IMR-90 (cell line): ENCODE results near the gene SSC4D. TPM values are rescaled to one million over a fixed set of nuclear protein-coding genes. Genes with fewer than 3 reads are reported as not detected.

ENCODE experiments used
- ATAC-seq: fragments of 200-7000 bp; cut with Tn5 transposase; 2 replicates; pipeline ENCODE4 v1.9.1; 2020; ENCODE audit warnings: low read depth, mild to moderate bottlenecking, moderate library complexity
- BruUV-seq: library from RNA; stranded (reverse); fragments of 400-500 nt; replicated peaks from 2 replicates; lab custom pipeline; 2021; lab: Mats Ljungman, UMichigan
- CTCF ChIA-PET: fragments of 300-600 bp; formaldehyde crosslinking; extraction: SDS; loops from one replicate; lab custom pipeline; 2021; ENCODE audit warnings: antibody characterized with exemption; lab: Yijun Ruan, JAX
- POLR2A ChIA-PET: fragments of 300-600 bp; sonication (Branson Sonifier 250); formaldehyde crosslinking; loops from one replicate; lab custom pipeline; 2022; ENCODE audit warnings: antibody characterized with exemption; ENCODE audit not compliant: unreplicated experiment; lab: Charles Lee
- DNase-seq: peaks from one replicate; pipeline ENCODE4 v3.0.0; 2013
- H2AFZ ChIP-seq: replicated peaks from 2 replicates; pipeline ENCODE3; 2013; ENCODE audit warnings: low read length, mild to moderate bottlenecking; ENCODE audit not compliant: poor library complexity
- H2AK5ac ChIP-seq: 2 replicates; pipeline ENCODE4 v1.6.1; 2013; ENCODE audit warnings: low read depth, low read length, inconsistent platforms
- H2AK9ac ChIP-seq: replicated peaks from 2 replicates; pipeline ENCODE3; 2013; ENCODE audit warnings: mild to moderate bottlenecking, low read depth, low read length, moderate library complexity; ENCODE audit not compliant: poor library complexity
- H2BK120ac ChIP-seq: 2 replicates; pipeline ENCODE4 v1.6.1; 2013; ENCODE audit warnings: low read depth, low read length, inconsistent platforms
- H2BK15ac ChIP-seq: 3 replicates; pipeline ENCODE4 v1.6.1; 2013; ENCODE audit warnings: low read depth, low read length, inconsistent platforms
- H2BK20ac ChIP-seq: 2 replicates; pipeline ENCODE4 v1.6.1; 2013; ENCODE audit warnings: low read depth, mild to moderate bottlenecking, inconsistent platforms, low read length, moderate library complexity
- H2BK5ac ChIP-seq: 2 replicates; pipeline ENCODE4 v1.6.1; 2013; ENCODE audit warnings: mild to moderate bottlenecking, low read depth, low read length, inconsistent platforms; ENCODE audit not compliant: poor library complexity, severe bottlenecking
- H3K14ac ChIP-seq: replicated peaks from 2 replicates; pipeline ENCODE4 v1.6.1; 2013; ENCODE audit warnings: low read depth, low read length, inconsistent platforms
- H3K18ac ChIP-seq: 2 replicates; pipeline ENCODE4 v1.6.1; 2013; ENCODE audit warnings: low read depth, low read length, control low read depth
- H3K23ac ChIP-seq: 2 replicates; pipeline ENCODE4 v1.6.1; 2013; ENCODE audit warnings: low read depth, low read length, inconsistent platforms
- H3K27ac ChIP-seq: 2 replicates; pipeline ENCODE4 v1.5.1; 2013; ENCODE audit warnings: mild to moderate bottlenecking, control low read depth, low read length; ENCODE audit not compliant: insufficient read depth
- H3K27me3 ChIP-seq: 2 replicates; pipeline ENCODE4 v1.6.1; 2013; ENCODE audit warnings: low read length; ENCODE audit not compliant: control insufficient read depth, insufficient read depth
- H3K36me3 ChIP-seq: 2 replicates; pipeline ENCODE4 v1.6.1; 2013; ENCODE audit warnings: low read length, mixed read lengths; ENCODE audit not compliant: control insufficient read depth, insufficient read depth
- H3K4ac ChIP-seq: 2 replicates; pipeline ENCODE4 v1.6.1; 2013; ENCODE audit warnings: low read depth, low read length, inconsistent platforms
- H3K4me1 ChIP-seq: 2 replicates; pipeline ENCODE4 v1.6.1; 2013; ENCODE audit warnings: low read length, mixed read lengths; ENCODE audit not compliant: control insufficient read depth, insufficient read depth
- H3K4me2 ChIP-seq: 2 replicates; pipeline ENCODE4 v1.6.1; 2013; ENCODE audit warnings: low read depth, mild to moderate bottlenecking, control low read depth, low read length, moderate library complexity
- H3K4me3 ChIP-seq: 2 replicates; pipeline ENCODE4 v1.5.1; 2013; ENCODE audit warnings: low read depth, mild to moderate bottlenecking, control low read depth, low read length, moderate library complexity; ENCODE audit not compliant: insufficient read depth
- H3K56ac ChIP-seq: 2 replicates; pipeline ENCODE4 v1.6.1; 2013; ENCODE audit warnings: low read length, inconsistent platforms; ENCODE audit not compliant: insufficient read depth; ENCODE audit errors: extremely low read depth
- H3K79me1 ChIP-seq, 2 experiments: 2 replicates each; pipeline ENCODE4 v1.6.1; 2013; ENCODE audit warnings: low read length in 2 of 2, inconsistent platforms in 1 of 2, low read depth in 1 of 2
- H3K9ac ChIP-seq: 2 replicates; pipeline ENCODE4 v1.6.1; 2013; ENCODE audit warnings: low read depth, low read length, control low read depth
- H3K9me1 ChIP-seq: 2 replicates; pipeline ENCODE4 v1.6.1; 2013; ENCODE audit warnings: low read length, inconsistent platforms; ENCODE audit not compliant: insufficient read depth
- H3K9me3 ChIP-seq: 2 replicates; pipeline ENCODE4 v1.6.1; 2013; ENCODE audit warnings: low read length; ENCODE audit not compliant: control insufficient read depth, insufficient read depth
- H4K20me1 ChIP-seq: 2 replicates; pipeline ENCODE4 v1.6.1; 2013; ENCODE audit warnings: low read length, inconsistent platforms; ENCODE audit not compliant: insufficient read depth
- H4K5ac ChIP-seq: 2 replicates; pipeline ENCODE4 v1.6.1; 2013; ENCODE audit warnings: mild to moderate bottlenecking, low read depth, low read length, control low read depth
- H4K8ac ChIP-seq, 2 experiments: 2 replicates each; pipeline ENCODE4 v1.6.1; 2013; ENCODE audit warnings: low read depth in 2 of 2, low read length in 2 of 2, control low read depth in 1 of 2, inconsistent platforms in 1 of 2
- H4K91ac ChIP-seq: 2 replicates; pipeline ENCODE4 v1.6.1; 2013; ENCODE audit warnings: low read depth, low read length, inconsistent platforms; ENCODE audit not compliant: insufficient read depth
- BHLHE40 ChIP-seq: fragments of 150-350 bp; IDR thresholded peaks from 2 replicates; pipeline ENCODE4 v1.6.1; 2016; ENCODE audit warnings: mild to moderate bottlenecking, low read depth, low read length
- CEBPB ChIP-seq: IDR thresholded peaks from 2 replicates; pipeline ENCODE4 v1.6.1; 2012; ENCODE audit warnings: low read depth, low read length, improper control_type of control experiment
- CHD1 ChIP-seq: IDR thresholded peaks from 2 replicates; pipeline ENCODE4 v1.6.1; 2012; ENCODE audit warnings: low read depth, low read length, improper control_type of control experiment
- ELK1 ChIP-seq: fragments of 150-350 bp; IDR thresholded peaks from 2 replicates; pipeline ENCODE4 v1.6.1; 2016; ENCODE audit warnings: low read depth, mild to moderate bottlenecking, low read length, moderate library complexity, borderline replicate concordance
- FOS ChIP-seq: fragments of 150-350 bp; IDR thresholded peaks from 2 replicates; pipeline ENCODE4 v1.6.1; 2016; ENCODE audit warnings: low read depth, low read length
- MAFK ChIP-seq: IDR thresholded peaks from 2 replicates; pipeline ENCODE4 v1.6.1; 2012; ENCODE audit warnings: low read depth, low read length, improper control_type of control experiment
- MAZ ChIP-seq: IDR thresholded peaks from 2 replicates; pipeline ENCODE4 v1.6.1; 2012; ENCODE audit warnings: low read depth, mild to moderate bottlenecking, low read length, improper control_type of control experiment, moderate library complexity, borderline replicate concordance
- MXI1 ChIP-seq: IDR thresholded peaks from 2 replicates; pipeline ENCODE4 v1.6.1; 2012; ENCODE audit warnings: low read depth, mild to moderate bottlenecking, low read length, moderate library complexity, borderline replicate concordance
- NFE2L2 ChIP-seq: fragments of 150-350 bp; IDR thresholded peaks from 2 replicates; pipeline ENCODE4 v1.6.1; 2016; ENCODE audit warnings: low read depth, mild to moderate bottlenecking, low read length
- POLR2A ChIP-seq: IDR thresholded peaks from 2 replicates; pipeline ENCODE4 v1.6.1; 2012; ENCODE audit warnings: mild to moderate bottlenecking, low read depth, low read length
- RAD21 ChIP-seq: IDR thresholded peaks from 2 replicates; pipeline ENCODE4 v1.6.1; 2012; ENCODE audit warnings: low read length, improper control_type of control experiment
- RCOR1 ChIP-seq: IDR thresholded peaks from 2 replicates; pipeline ENCODE4 v1.6.1; 2012; ENCODE audit warnings: mild to moderate bottlenecking, low read length, improper control_type of control experiment; ENCODE audit not compliant: insufficient replicate concordance
- RFX5 ChIP-seq: IDR thresholded peaks from 2 replicates; pipeline ENCODE4 v1.8.0; 2012; ENCODE audit warnings: low read depth, mild to moderate bottlenecking, low read length, moderate library complexity
- SMC3 ChIP-seq: fragments of 150-350 bp; IDR thresholded peaks from 2 replicates; pipeline ENCODE4 v1.6.1; 2016; ENCODE audit warnings: low read depth, mild to moderate bottlenecking, antibody characterized with exemption, low read length, moderate library complexity
- USF2 ChIP-seq: fragments of 150-350 bp; IDR thresholded peaks from 2 replicates; pipeline ENCODE4 v1.6.1; 2017; ENCODE audit warnings: mild to moderate bottlenecking, antibody characterized with exemption, low read length, low read depth
- WGBS, 2 experiments: methylation state at CpG; one replicate each; pipeline versions ENCODE4 v1.1.5 to v1.1.7; 2013; ENCODE audit warnings: missing lambda C conversion rate in 2 of 2; ENCODE audit not compliant: insufficient read length in 1 of 2; ENCODE audit errors: extremely low coverage in 2 of 2; 5-methylcytosine and 5-hydroxymethylcytosine counted together
- dilution Hi-C: fragments of 300-500 bp; cut with HindIII; formaldehyde crosslinking; loops from one replicate; pipeline ENCODE4 v1.14.3; 2018; ENCODE audit warnings: low sequenced_read_pairs; ENCODE audit not compliant: unreplicated experiment
- in situ Hi-C: fragments of 300-500 bp; cut with MboI; formaldehyde crosslinking; loops from 3 replicates; pipeline ENCODE4 v1.14.3; 2019; ENCODE audit warnings: low sequenced_read_pairs, inconsistent platforms, mixed read lengths
- intact Hi-C: fragments of 100-400 bp; cut with micrococcal nuclease; formaldehyde crosslinking; loops from 2 replicates; pipeline ENCODE4 v1.10.0; 2022
- polyA plus RNA-seq, 3 experiments: library from polyadenylated mRNA; depleted of rRNA; stranded (reverse); fragments of >200 nt; gene quantifications; 2 replicates each; pipeline ENCODE4 v1.2.3, GENCODE V29; 2012; ENCODE audit warnings: low replicate concordance in 1 of 3
- total RNA-seq: library from RNA; depleted of rRNA; stranded (reverse); fragments of >200 nt; gene quantifications from 2 replicates; pipeline ENCODE4 v1.2.3, GENCODE V29; 2012
- TF ChIP-seq, protein P1 (sequence below): conservative IDR thresholded peaks from 2 replicates; pipeline ENCODE4 v1.5.1; 2012; ENCODE audit warnings: mild to moderate bottlenecking, low read depth, low read length, improper control_type of control experiment

The SSC4D gene
- total and polyA plus RNA-seq, 2 of the 4 experiments (the other 2 are of a cell fraction) = 0.36 to 0.70 TPM

GRCh38 chr7:76400248-76400647 lies 9.2 kb downstream of the SSC4D start:
- CTCF ChIA-PET = no interaction called here
- WGBS, 2 experiments = 98% methylated on average over 12 of the region's 23 CpGs; no CpG with 5 or more reads in 1 of the 2 experiments

More at GRCh38 chr7:76400248-76400647, 9.2 kb downstream of the SSC4D start:
- Histone ChIP-seq H3K27ac (no peak overlapping the region), H3K36me3 (no peaks in the 10 kb centered on the region), H2BK120ac (no peak overlapping the region), H4K8ac (no peak overlapping the region), H4K20me1 (no peaks in the 10 kb centered on the region), H3K9ac (no peak overlapping the region), H3K14ac (no peak overlapping the region), H3K79me1 (no peaks in the 10 kb centered on the region; a peak in 1 of 4 replicates), H2BK15ac (no peak overlapping the region), H4K5ac (no peak overlapping the region), H2BK5ac (no peak overlapping the region), H2AK5ac (no peak overlapping the region), H3K4ac (no peak overlapping the region), H3K27me3 (no peaks in the 10 kb centered on the region; the same call in 1 of the 2 replicates), H3K4me1 (peaks cover 3% of the 10 kb centered on the region; the same call in 1 of the 2 replicates), H3K56ac (no peak overlapping the region), H2AK9ac (no peak overlapping the region), H3K9me3 (no peaks in the 10 kb centered on the region), H3K4me3 (no peak overlapping the region), H3K23ac (no peak overlapping the region), H3K18ac (no peak overlapping the region), H3K4me2 (no peak overlapping the region), H3K9me1 (peaks cover 3% of the 10 kb centered on the region; the same call in 1 of the 2 replicates), H4K91ac (no peak overlapping the region), H2BK20ac (no peak overlapping the region), H2AFZ (no peak overlapping the region)
- in situ Hi-C loops = no loop called here
- POLR2A ChIA-PET = no interaction called here
- dilution Hi-C loops = no loop called here
- intact Hi-C loops = no loop called here
- ATAC-seq (no peak), DNase-seq (no peak)
- TF ChIP-seq MXI1 (no peak), USF2 (no peak), MAZ (no peak), NFE2L2 (no peak), POLR2A (no peak), CHD1 (no peak), CEBPB (no peak), RCOR1 (no peak), BHLHE40 (no peak), RFX5 (no peak), SMC3 (no peak), FOS (no peak), MAFK (no peak), ELK1 (no peak), RAD21 (no peak)
- TF ChIP-seq, protein P1, sequence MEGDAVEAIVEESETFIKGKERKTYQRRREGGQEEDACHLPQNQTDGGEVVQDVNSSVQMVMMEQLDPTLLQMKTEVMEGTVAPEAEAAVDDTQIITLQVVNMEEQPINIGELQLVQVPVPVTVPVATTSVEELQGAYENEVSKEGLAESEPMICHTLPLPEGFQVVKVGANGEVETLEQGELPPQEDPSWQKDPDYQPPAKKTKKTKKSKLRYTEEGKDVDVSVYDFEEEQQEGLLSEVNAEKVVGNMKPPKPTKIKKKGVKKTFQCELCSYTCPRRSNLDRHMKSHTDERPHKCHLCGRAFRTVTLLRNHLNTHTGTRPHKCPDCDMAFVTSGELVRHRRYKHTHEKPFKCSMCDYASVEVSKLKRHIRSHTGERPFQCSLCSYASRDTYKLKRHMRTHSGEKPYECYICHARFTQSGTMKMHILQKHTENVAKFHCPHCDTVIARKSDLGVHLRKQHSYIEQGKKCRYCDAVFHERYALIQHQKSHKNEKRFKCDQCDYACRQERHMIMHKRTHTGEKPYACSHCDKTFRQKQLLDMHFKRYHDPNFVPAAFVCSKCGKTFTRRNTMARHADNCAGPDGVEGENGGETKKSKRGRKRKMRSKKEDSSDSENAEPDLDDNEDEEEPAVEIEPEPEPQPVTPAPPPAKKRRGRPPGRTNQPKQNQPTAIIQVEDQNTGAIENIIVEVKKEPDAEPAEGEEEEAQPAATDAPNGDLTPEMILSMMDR = no peak
- BruUV-seq = no TSS peak
